Hepatocyte (in vitro differentiated cells): Measurements from ENCODE around the gene BCAS1. TPM values are rescaled to one million over a fixed set of nuclear protein-coding genes. Genes with fewer than 3 reads are reported as not detected.

ENCODE experiments used
- DNase-seq: peaks from one replicate; pipeline ENCODE4 v3.0.0-alpha.2; 2016; ENCODE audit warnings: low spot score
- H2AFZ ChIP-seq: fragments of 200-600 bp; sonication (generic); 2 replicates; pipeline ENCODE4 v1.6.0; 2016; ENCODE audit warnings: antibody characterized with exemption, mild to moderate bottlenecking
- H3K27ac ChIP-seq: fragments of 200-600 bp; sonication (generic); 2 replicates; pipeline ENCODE4 v1.5.1; 2016; ENCODE audit warnings: mild to moderate bottlenecking
- H3K27me3 ChIP-seq: fragments of 200-600 bp; sonication (generic); 2 replicates; pipeline ENCODE4 v1.6.1; 2016
- H3K36me3 ChIP-seq: fragments of 200-600 bp; sonication (generic); replicated peaks from 2 replicates; pipeline ENCODE4 v1.5.1; 2016; ENCODE audit warnings: low read depth; ENCODE audit not compliant: insufficient read depth
- H3K4me1 ChIP-seq: fragments of 200-600 bp; sonication (generic); 2 replicates; pipeline ENCODE4 v1.5.1; 2016; ENCODE audit warnings: mild to moderate bottlenecking, moderate library complexity; ENCODE audit not compliant: insufficient read depth
- H3K4me2 ChIP-seq: fragments of 200-600 bp; sonication (generic); 2 replicates; pipeline ENCODE4 v1.6.0; 2016
- H3K4me3 ChIP-seq: fragments of 200-600 bp; sonication (generic); 2 replicates; pipeline ENCODE4 v1.5.1; 2016; ENCODE audit warnings: mild to moderate bottlenecking
- H3K79me2 ChIP-seq: fragments of 200-600 bp; sonication (generic); 2 replicates; pipeline ENCODE4 v1.6.0; 2017; ENCODE audit warnings: mild to moderate bottlenecking
- H3K9me2 ChIP-seq: fragments of 200-600 bp; sonication (generic); replicated peaks from 2 replicates; pipeline ENCODE4 v1.6.0; 2017; ENCODE audit warnings: mild to moderate bottlenecking; ENCODE audit not compliant: insufficient read depth
- H3K9me3 ChIP-seq: fragments of 200-600 bp; sonication (generic); 2 replicates; pipeline ENCODE4 v1.5.1; 2016; ENCODE audit warnings: low read depth, mild to moderate bottlenecking
- H4K20me1 ChIP-seq: fragments of 200-600 bp; sonication (generic); 2 replicates; pipeline ENCODE4 v1.6.0; 2016; ENCODE audit warnings: mild to moderate bottlenecking; ENCODE audit not compliant: insufficient read depth, poor library complexity, severe bottlenecking
- EZH2 ChIP-seq: fragments of 200-600 bp; sonication (generic); IDR thresholded peaks from 2 replicates; pipeline ENCODE4 v1.6.1; 2016; ENCODE audit warnings: antibody characterized with exemption, mild to moderate bottlenecking, borderline replicate concordance
- EZH2phosphoT487 ChIP-seq: fragments of 200-600 bp; sonication (generic); IDR thresholded peaks from one replicate; pipeline ENCODE4 v1.6.1; 2018; ENCODE audit warnings: antibody characterized with exemption, mild to moderate bottlenecking, low read depth, moderate library complexity; ENCODE audit not compliant: unreplicated experiment, severe bottlenecking
- WGBS: methylation state at CpG from one replicate; pipeline ENCODE4 v1.1.6; 2016; ENCODE audit warnings: low lambda C conversion rate; ENCODE audit errors: missing lambda C conversion rate; 5-methylcytosine and 5-hydroxymethylcytosine counted together
- polyA plus RNA-seq: library from polyadenylated mRNA; unstranded; fragments of >200 nt; fragmentation: Nextera tagmentation; extraction: Ambion mirVana; gene quantifications from 2 replicates; pipeline ENCODE4 v1.2.1, GENCODE V29; 2016
- total RNA-seq: library from RNA; depleted of rRNA; stranded (reverse); fragments of >200 nt; gene quantifications from 2 replicates; pipeline ENCODE4 v1.2.3, GENCODE V29; 2014
- TF ChIP-seq, protein P1 (sequence below): fragments of 200-600 bp; sonication (generic); IDR thresholded peaks from 2 replicates; pipeline ENCODE4 v1.5.1; 2016; ENCODE audit warnings: antibody characterized with exemption, mild to moderate bottlenecking; ENCODE audit not compliant: poor library complexity

BCAS1 gene
- total and polyA plus RNA-seq, 2 experiments from 2014 or later: 4.9 to 9.8 TPM

DNA sequence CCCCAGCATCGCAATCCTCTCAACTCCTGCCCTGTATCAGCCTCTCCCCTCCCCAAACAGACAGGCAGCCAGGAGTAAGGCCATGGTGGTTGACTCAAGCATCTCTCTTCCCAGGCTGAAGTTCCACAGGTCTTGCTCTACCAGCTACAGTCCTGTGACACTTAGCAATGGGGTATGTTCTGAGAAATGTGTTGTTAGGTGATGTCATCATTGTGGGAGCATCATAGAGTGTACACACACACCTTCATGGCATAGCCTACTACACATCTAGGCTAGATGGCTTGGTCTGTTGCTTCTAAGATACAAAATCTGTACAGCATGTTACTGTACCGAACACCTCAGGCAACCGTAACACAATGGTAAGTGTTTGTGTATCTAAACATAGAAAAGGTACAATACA, 29.5 kb upstream of the BCAS1 start:
- H3K79me2 ChIP-seq: no peaks in the 10 kb centered on the region
- H4K20me1 ChIP-seq: no peaks in the 10 kb centered on the region
- H3K9me3 ChIP-seq: no peaks in the 10 kb centered on the region
- no peak for DNase-seq
- no peak overlapping the region for H2AFZ ChIP-seq
- H3K27ac ChIP-seq: no peak overlapping the region
- 99% methylated on average over 3 of the region's 3 CpGs for WGBS
- no peaks in the 10 kb centered on the region for H3K27me3 ChIP-seq
- TF ChIP-seq EZH2: no peak
- TF ChIP-seq, protein P1, sequence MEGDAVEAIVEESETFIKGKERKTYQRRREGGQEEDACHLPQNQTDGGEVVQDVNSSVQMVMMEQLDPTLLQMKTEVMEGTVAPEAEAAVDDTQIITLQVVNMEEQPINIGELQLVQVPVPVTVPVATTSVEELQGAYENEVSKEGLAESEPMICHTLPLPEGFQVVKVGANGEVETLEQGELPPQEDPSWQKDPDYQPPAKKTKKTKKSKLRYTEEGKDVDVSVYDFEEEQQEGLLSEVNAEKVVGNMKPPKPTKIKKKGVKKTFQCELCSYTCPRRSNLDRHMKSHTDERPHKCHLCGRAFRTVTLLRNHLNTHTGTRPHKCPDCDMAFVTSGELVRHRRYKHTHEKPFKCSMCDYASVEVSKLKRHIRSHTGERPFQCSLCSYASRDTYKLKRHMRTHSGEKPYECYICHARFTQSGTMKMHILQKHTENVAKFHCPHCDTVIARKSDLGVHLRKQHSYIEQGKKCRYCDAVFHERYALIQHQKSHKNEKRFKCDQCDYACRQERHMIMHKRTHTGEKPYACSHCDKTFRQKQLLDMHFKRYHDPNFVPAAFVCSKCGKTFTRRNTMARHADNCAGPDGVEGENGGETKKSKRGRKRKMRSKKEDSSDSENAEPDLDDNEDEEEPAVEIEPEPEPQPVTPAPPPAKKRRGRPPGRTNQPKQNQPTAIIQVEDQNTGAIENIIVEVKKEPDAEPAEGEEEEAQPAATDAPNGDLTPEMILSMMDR: no peak
- TF ChIP-seq EZH2phosphoT487: no peak
- no peaks in the 10 kb centered on the region for H3K4me1 ChIP-seq
- H3K36me3 ChIP-seq: no peaks in the 10 kb centered on the region
- H3K4me3 ChIP-seq: no peak overlapping the region
- no peaks in the 10 kb centered on the region for H3K9me2 ChIP-seq
- no peak overlapping the region for H3K4me2 ChIP-seq

DNA sequence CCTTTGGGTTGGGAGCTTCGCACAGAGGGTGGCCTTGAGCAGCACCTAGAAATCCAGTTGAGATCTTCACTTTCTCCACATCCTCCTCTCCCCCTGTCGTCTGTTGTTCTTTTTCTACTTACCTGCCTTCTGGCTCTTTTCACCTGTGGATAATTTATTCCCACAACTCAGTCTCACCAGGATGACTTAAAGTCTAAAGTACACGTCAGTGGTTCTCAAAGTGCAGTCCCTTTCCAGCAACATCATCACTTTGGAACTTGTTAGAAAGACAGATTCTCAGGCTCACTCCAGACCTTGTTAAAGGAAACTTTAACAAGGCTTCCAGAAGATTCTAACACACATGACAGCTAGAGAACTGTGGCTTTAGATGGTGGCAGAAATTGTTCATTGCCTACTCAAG, 27.7 kb upstream of the BCAS1 start:
- no peaks in the 10 kb centered on the region for H3K36me3 ChIP-seq
- H3K27me3 ChIP-seq: no peaks in the 10 kb centered on the region
- H3K4me2 ChIP-seq: no peak overlapping the region
- no peaks in the 10 kb centered on the region for H3K4me1 ChIP-seq
- no peak for DNase-seq
- no peaks in the 10 kb centered on the region for H4K20me1 ChIP-seq
- H3K4me3 ChIP-seq: no peak overlapping the region
- no peaks in the 10 kb centered on the region for H3K9me3 ChIP-seq
- no peak overlapping the region for H2AFZ ChIP-seq
- WGBS: 80% methylated on average over 3 of the region's 3 CpGs
- H3K79me2 ChIP-seq: no peaks in the 10 kb centered on the region
- TF ChIP-seq, protein P1: no peak
- no peak for TF ChIP-seq EZH2phosphoT487
- no peak for TF ChIP-seq EZH2
- H3K27ac ChIP-seq: peak overlapping the region; percentile 14
- no peaks in the 10 kb centered on the region for H3K9me2 ChIP-seq

DNA sequence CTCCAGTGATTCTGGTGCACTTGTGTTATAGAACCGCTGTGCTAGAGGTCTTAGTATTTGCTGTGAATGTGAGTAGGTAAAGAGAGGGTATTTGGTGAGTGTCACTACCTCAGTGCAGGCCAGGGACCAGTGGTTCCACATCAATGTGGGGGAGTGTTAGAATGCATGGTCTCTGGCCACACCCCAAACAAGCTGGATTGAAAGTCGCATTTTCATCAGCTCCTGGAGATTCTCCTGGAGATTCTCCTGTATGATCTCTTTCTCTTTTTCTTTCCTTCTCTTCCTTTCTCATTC, 26.8 kb upstream of the BCAS1 start:
- Histone ChIP-seq H3K4me1 (no peaks in the 10 kb centered on the region), H3K9me3 (no peaks in the 10 kb centered on the region), H3K4me2 (no peak overlapping the region), H3K9me2 (no peaks in the 10 kb centered on the region), H4K20me1 (no peaks in the 10 kb centered on the region), H3K36me3 (no peaks in the 10 kb centered on the region), H3K79me2 (no peaks in the 10 kb centered on the region), H3K27me3 (no peaks in the 10 kb centered on the region), H2AFZ (no peak overlapping the region), H3K4me3 (no peak overlapping the region), H3K27ac (no peak overlapping the region)
- TF ChIP-seq, protein P1: no peak
- no peak for TF ChIP-seq EZH2phosphoT487
- TF ChIP-seq EZH2: no peak
- DNase-seq: no peak
- WGBS: 64% methylated on average over 2 of the region's 2 CpGs

DNA sequence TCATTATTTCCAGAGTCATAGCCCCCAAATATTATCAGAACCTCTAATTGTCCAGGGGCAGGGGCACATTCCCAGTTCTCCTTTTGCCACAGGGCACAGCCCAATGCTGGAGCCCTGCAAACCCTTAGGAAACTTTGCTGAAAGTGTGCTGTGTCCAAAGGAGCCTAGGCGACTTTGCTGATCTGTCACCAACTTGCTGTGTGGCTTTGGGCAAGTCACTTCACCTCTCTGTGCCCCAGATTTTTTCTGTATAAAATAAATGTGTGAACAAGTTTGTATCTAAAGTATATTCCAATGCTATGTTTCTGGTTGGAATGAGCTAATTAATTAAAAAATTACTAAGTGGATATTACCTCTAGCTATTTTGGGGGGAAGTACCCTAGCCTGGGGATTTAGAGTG, 25.4 kb upstream of the BCAS1 start:
- no peaks in the 10 kb centered on the region for H4K20me1 ChIP-seq
- H2AFZ ChIP-seq: no peak overlapping the region
- no peaks in the 10 kb centered on the region for H3K27me3 ChIP-seq
- no peak for DNase-seq
- no peak overlapping the region for H3K27ac ChIP-seq
- WGBS: 85% methylated on average over 1 of the region's 1 CpG
- no peaks in the 10 kb centered on the region for H3K9me3 ChIP-seq
- no peaks in the 10 kb centered on the region for H3K4me1 ChIP-seq
- no peaks in the 10 kb centered on the region for H3K36me3 ChIP-seq
- TF ChIP-seq EZH2 (no peak), EZH2phosphoT487 (no peak)
- TF ChIP-seq, protein P1: no peak
- H3K4me2 ChIP-seq: no peak overlapping the region
- no peaks in the 10 kb centered on the region for H3K79me2 ChIP-seq
- no peak overlapping the region for H3K4me3 ChIP-seq
- no peaks in the 10 kb centered on the region for H3K9me2 ChIP-seq
